GM19238 (cell line): Measurements from ENCODE around the gene TOM1L2.

Experiments
- DNase-seq: peaks from one replicate; pipeline ENCODE4 v3.0.0; 2011; ENCODE audit warnings: low spot score; ENCODE audit not compliant: insufficient read length

Gene TOM1L2

DNA sequence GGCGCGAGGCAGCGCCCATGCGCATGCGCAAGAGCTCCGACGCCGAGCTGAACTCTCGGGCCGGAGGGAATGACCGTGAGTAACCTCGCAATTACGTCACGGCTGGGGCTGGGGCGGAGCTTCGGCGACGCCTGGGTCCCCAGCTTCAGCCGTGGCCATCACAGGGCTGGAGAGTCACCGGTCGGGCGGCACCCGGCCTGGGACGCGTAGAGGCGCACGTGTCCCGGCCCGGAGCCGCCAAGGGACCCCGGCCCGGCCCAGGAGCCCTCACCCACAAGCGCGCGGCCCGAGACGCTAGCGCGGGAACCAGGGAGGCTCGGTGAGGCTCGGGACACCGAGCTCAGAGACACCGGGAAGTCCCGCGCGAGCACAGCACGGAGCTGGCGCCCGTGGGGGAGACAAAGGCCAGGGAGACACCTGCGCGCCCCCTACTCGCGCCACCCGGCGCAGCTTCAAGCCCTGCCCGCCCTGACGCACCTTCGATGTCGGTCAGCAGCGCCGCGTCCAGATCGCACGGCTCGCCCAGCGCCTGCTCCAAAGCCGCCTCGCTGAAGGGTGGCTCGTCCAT lies 135.9 kb downstream of the TOM1L2 start:
- DNase-seq, result peak; percentile 96

DNA sequence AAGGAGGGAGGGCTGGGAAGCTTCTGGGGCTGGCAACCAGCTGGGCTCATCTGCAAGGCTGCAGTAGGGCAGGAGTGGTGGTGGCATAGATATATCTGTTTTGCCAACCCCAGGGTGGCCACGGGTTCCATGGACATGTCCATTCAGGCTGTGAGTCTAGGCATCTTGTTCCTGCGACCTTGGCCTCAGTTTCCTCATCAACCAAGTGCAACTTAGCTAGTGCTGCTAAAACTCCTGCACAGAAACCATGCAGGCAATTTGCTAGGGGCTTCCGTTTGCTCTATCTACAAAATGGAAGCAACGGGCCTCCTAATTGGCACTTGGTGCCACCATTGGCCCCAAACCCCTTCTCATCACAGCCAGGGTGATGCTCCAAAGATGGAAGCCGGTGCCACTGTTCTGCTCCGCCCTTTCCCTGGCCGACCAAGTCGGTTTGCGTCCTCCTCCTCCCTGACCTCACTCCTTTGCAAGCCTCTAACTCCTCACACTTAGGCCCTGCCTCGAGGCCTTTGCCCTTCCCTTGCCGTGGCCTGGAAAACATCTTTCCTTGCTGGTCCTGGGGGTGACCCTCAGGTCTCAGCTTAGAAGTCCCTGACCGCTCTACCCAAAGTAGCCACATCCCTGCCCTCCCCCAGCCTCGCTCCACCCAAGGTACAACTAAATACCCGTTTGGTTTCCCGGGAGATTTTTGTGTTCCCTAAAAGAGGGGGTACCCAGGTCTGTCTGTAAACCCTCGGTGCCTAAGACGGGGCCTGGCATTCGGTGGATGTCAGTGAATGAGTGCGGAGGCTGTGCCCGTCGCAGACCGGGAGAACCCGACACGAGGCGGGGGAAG lies 136.6 kb downstream of the TOM1L2 start:
- no peak for DNase-seq

DNA sequence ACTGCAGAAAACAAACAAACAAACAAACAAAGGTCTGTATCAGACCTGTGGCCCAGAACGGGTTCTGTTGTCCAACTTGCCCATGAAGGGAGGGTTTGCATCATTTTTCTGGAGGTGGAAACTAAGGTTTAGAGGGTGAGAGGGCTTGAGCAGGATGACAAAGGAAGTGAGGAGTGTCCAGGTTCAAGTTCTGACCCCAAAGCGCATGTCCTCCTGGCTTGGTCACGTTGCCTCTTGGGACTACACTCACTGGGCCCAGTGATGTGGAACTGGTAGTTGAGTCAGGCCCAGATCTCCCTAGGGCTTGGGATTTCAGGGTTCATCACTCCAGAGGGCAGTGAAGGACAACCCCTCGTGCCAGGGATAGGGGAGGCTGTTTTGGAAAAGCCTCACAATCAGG lies 137.2 kb downstream of the TOM1L2 start:
- DNase-seq, result no peak

DNA sequence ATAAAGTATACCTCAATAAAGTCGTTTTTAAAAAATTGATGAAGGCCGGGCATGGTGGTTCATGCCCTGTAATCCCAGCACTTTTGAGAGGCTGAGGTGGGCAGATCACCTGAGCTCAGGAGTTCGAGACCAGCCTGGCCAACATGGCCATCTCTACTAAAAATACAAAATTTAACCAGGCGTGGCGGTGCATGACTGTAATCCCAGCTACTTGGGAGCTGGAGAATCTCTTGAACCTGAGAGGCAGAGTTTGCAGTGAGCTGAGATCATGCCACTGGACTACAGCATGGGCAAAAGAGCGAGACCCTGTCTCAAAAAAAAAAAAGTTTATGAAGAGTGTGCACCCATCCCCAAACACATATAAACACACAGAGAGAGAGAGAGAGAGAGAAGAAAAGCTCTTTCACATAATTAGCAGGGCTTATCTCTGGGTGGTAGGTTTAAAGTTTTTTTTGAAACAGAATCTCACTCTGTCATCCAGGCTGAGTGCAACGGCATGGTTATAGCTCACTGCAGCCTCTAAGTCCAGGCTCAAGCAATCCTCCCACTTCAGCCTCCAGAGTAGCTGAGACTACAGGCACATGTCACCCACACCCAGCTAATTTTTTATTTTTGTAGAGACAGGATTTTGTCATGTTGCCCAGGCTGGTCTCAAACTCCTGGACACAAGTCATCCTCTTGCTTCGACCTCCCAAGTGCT lies 138.4 kb downstream of the TOM1L2 start:
- no peak for DNase-seq

DNA sequence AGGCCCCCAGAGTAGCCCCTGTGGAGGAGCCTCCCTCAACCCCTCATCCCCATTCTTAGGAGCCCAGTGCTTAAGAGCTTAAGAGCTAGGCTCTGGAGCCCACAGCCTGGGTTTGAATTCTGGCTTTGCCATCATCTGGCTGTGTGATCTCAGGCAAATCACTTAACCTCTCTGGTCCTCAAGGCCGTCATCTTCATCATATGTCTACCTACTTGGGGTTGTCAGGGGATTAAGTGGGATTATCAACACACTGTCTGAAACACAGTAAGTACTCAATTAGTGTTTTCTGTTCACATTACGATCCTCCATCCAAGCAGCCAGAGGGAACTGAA lies 140.2 kb downstream of the TOM1L2 start:
- DNase-seq, result no peak

DNA sequence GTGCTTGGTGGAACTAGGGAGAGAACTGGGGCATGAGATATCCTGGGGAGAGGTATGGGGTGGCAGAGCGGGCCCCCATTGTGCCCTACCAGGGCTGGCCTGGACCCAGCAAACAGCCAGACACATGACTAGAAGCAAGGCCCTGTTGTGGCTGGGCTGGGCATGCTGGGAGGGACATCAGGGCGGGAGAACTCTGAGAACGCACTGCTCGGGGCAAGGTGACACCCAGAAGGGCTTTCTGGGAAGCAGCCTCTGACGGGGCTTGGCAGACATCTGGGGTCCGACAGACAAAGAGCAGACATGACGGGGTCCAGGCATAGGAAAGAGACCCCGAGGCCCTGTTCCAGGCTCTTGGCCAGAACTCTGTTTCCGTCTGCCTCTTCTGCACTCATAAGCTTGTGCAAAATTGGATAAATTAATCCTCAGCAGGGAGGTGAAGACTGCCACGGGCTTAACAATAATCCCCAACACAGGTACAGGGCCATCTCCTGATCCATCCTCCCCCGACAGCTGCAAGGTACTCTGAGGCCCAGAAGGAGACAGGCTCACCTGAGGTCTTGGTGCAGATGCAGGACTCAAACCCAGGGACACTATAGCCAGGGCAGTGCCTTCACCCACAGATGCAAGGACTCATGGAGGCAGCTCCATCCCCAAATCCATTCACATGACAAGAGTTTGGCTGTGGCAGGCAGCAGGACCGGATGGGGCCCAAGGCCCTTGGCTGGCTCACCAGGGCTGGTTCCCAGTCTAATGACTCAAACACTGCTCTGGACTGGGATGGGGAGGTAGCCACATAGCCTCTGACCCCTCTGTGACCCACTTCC lies 140.8 kb downstream of the TOM1L2 start:
- no peak for DNase-seq

DNA sequence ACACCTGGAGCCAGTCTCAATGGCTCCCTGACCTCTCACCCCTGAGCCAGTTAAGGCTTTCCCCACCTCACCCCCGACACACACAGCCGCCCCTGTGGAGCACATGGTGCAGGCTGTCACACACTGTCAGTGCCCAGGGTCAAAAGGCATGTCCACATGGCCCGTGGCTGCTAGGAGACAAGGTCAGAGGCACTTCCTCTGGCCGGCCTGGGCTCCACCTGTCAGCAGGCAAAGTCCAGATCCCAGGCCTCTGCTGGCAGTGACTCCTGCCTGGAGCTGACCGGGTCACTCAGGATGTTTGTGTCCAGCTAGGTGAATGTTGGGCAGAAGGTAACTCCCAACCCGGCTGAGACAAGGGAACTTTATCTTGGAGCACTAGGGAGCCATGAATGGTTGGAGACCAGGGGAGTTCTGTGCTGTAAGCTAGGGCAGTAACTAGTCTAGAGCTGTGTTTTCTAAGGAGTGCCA lies 141.4 kb downstream of the TOM1L2 start:
- no peak for DNase-seq

DNA sequence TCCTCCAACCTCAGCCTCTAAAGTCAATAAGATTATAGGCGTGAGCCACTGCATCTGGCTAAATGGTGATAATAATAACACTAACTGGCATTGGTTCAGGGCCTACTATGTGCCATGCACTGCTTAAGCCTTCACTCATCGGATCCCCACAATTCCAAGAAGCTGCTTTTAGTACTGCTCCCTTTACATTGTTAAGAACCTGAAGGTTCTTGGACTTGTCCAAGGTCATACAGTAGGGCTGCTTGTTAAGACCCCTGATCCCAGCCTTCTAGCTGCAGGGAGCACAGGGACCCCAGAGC lies 142.0 kb downstream of the TOM1L2 start:
- DNase-seq, result no peak

DNA sequence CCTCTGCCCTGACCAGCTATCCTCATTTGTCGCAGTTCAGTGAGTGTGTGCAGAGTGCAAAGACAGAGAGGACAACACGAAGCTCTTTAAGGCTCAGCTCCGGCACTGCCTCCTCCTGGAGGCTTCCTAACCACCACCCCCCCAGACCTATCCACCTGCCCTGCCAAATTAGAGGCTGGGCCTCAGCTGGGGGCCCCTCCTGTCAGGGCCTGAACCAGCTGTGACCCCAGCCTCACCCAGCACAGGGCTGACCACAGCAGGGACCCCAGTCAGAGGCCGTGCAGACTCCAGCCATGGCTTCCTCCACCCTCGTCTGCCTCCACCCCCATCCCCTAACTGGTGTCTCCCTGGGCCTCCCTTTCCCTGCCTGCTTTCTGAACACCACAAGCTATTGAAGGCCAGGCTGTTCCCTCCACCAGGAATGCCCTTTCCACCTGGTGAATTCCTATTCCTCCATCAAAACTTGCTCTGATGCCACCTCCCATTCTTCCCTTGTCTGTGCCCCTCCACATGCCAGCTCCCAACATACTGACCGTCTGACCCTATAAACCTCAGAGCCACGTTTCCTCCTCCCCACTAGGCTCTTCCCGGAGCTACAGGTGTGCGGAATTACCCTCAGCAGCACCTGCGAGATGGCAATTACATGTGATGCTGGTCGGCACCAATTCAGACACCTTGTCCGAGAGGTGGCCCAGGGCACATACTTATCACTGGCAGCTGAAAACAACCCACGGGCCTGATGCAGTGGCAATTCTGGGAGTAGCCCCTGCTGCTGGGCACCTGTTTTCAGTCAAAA lies 144.2 kb downstream of the TOM1L2 start:
- DNase-seq, result no peak

DNA sequence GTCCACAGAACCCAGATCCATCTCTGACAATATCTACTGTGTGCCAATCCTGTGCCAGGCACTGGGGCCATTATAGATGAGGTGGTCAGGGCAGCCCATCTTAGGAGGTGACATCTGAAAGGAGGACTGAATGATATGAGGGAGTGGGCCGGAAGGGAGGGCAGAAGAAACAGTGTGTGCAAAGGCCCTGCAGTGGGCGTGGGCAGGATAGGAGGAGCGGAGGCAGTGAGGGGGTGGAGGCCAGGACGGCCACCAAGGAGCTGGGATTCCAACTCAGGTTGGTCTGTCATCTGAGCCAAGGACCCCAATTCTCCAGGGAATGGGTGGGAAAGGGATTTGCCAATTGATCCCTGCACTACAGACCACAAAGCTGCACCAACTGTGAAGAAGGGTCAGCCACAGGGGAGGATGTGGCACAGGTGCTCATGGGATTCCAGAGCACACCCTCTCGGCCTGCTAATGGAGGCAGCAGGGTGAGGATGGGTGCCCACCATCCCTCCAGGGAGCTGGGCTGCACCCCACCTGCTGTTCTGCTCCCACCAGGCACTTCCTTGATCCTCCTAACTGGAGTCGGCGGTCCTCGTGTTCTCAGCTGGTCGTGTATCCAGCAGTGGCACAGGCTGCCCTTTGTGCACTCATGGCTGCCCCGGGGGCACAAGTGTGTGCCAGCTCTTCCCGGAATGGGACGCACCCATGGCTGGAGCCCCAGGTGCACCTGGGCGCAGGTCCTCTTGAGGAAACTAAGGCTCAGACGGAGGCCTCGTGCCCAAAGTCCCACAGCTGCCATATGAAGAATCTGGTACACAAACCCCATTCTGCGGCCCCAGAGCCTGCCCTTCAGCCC lies 145.0 kb downstream of the TOM1L2 start:
- no peak for DNase-seq

DNA sequence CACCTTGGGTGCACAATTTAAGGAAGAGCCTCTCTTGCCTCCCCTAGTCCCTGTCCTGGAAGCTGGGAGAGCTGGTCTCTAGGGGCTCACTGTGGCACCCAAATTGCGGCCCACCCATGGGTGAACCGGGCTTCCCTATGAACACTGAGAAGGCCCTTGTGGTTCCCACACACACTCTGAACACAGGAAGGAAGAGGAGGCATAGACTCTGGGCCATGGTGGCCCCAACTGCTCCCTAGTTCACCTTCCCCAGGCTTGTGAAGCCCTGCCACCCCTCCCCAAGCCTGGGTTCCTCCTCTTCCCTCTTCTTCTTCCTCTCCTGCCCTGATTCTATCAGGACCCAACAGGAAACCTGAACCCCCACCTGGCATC lies 145.9 kb downstream of the TOM1L2 start:
- no peak for DNase-seq

DNA sequence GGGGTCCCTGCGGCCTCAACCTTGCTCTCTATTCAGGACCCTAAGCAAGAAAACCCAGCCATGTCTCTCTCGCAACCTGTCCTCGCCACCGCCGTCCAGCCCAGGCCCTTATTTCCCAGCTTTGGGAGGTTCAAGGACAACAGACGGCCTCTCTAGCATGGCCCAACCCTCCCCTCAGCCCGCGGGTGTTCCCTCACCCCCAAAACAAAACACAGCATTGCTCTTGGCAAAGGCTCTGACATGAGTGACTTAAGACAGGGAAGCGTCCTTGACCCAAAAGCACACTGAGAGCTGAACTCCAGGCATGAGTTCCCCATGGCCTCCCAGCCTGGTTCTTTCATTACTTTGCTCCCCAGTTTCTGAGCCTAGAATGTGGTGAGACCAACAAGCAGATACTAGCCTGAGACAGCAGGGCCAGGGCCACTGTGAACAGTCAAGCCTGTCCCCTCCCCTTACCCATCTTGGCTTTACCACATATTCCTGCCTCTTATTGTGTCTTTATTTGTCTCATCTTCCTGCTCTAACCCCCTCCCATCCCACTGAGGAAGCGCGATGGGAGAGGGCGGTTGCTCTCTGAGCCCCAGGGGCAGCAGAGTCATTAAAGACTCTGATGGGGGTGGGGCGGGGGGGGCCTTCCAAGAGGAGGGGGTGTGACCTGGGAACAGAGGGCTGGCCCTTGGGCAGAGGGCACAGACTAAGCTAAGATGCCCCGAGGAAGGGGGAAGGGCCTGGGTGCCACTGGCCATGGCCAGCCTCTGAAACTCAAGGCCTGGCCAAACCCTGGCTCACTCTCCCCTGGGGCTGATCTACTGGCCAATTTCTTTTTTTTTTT lies 147.2 kb downstream of the TOM1L2 start:
- no peak for DNase-seq

DNA sequence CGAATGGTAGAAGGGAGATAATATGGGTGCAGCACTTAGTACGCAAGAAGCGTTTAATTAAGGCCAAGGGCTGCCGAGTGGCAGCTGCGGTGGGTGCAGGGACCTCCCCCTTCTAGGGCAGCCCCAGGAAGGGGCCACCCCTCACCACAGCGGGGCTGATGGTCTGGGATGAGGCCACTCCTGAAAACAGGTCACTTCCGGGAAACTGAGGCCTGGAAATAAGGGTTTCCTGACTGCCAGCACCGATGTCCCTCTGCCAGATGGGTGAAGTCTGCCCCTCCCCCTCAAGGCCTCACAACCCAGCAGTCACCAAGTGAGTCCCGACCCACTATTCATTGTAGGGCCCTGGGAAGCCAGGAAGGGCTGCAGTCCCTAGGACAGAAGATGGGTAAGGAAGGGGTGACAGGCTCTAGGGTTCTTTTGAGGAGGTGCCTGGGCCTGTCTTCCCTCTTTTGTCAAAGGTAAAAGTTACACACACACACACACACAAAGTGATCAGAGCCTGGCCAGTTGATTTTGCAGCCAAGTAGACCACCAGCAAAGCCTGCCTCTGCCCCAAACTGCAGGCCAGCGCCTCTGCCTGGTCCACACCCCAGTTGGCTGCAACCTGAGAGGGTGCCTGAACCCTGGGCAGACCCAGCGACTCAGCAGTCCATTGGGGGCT lies 147.9 kb downstream of the TOM1L2 start:
- DNase-seq, result no peak

DNA sequence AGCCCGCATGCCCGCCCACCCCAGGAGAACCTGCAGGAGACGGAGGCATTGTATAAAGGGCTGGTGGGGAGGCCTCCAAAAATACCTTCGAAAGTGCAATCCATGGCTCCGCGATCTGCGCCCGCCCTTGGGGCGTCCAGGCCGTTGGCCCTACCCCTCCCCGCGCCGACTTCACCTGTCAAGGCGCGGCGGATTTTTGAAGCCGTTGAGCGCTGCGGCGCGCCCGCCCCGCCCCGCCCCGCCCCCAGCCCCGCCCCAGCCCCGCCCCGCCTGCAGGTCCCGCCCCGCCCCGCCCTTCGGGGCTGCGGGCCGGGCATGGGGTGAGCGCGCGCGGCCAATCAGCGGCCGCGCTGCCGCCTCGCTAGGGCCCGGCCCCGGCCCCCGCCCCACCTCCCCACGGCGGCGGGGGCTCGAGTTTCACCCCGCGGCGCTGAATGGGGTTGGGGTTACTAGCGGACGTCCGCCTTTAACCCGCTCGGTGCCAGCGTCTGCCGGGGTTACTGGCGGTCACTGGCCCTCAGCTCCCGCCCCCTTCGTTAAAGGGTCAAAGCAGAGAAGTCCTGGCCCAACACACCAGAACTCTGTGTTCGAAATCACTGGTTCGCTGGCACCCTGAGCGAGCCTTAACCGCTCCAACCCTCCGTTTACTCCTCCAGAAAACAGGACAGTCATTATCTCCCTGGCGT lies 148.6 kb downstream of the TOM1L2 start:
- DNase-seq, result peak; percentile 100

DNA sequence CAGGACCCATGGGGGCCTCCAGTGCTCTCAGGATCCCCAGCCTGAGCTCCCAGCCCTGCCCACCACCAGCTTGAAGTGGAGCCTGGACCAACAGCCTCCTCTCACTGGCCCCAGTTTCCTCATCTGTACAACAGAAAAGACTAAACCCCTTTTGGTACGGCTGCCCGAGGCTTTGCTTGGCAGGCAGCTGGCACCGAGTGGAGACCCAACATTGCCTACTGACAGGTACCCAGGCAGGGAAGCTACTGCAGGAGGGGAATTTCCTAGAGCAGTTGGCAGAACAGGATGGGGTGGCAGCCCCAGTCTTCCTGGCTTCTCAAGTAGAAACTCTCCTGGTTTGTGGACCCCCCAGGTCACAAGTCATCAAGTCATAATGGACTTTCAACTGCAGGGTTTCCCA lies 149.6 kb downstream of the TOM1L2 start:
- no peak for DNase-seq

DNA sequence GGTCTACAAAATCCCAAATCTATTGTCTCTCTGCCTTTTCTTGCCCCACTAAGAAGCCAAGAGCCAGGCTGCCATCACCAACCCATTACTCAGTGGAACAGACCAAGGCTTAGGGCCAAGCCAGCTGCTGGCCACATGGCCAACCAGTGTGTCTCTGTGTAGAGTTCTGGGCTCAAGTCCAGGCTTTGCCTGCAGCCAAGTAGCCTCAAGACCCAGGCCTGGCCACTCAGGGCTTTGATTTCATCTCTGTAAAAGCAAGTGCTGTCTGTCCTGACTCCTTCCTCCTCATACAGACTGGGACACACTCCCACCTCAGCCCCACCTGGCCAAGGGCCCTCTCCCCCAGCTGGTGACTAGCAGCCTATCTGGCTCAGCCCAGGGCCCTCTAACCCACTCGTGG lies 150.0 kb downstream of the TOM1L2 start:
- DNase-seq, result no peak

DNA sequence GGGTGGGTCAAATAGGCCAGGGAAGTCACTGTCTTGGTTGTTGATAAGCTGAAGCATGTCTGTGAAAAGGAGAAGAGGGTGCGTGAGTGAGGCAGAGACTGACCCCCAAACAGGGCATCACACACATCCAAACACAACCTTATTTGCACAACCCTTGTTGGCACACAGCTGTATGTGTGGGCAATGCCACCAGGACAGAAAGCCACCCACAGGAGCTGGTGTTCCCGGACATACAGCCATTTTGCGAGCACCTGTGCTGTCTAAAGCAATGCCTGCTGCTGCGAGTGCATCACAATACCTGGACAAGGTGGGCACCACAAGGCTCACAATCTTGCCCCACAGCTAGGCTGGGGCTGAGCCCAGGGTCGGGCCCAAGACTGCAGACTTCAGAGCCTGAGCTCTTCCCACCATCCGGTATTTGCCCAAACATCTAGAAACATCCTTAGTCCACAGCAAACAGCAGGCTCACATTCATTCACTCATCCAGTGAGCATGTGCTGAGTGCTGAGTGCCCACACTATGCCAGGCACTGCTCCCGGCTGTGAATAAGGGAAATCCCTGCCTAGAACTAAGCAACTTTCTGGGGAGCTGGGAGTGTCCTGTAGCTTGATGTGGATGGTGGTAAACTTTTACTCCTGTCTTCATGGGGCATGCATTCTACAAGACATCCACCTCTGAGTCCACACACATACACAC lies 151.6 kb downstream of the TOM1L2 start:
- DNase-seq, result no peak

DNA sequence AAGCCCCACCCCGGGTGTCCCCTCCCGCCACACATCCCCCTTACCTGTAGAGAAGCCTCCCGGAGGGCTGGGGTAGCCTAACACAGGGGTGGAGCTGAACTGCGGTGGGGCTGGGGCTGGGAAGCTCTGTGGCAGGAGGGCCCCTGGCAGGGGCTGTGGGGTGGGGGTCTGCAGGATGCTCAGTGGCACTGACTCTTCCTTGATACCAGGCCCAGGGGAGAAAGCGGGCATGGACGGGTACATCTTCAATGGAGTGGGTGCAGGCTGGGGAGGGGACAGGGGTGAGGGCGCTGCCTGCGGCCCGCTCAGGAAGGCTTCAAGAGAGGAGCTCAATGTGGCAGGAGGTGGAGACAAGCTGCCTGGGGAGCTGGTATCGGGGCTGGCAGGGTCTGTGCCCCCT lies 152.2 kb downstream of the TOM1L2 start:
- no peak for DNase-seq
